ENCODE measurements around the gene TUBB4B.
A peak's percentile ranks its signal among the peaks of the same experiment; 100 is the strongest.
"Not testable (repeated sequence)": the region's sequence is repeated elsewhere in the genome, so short reads cannot be mapped to it uniquely, and the experiment has no call there.

The TUBB4B gene

DNA sequence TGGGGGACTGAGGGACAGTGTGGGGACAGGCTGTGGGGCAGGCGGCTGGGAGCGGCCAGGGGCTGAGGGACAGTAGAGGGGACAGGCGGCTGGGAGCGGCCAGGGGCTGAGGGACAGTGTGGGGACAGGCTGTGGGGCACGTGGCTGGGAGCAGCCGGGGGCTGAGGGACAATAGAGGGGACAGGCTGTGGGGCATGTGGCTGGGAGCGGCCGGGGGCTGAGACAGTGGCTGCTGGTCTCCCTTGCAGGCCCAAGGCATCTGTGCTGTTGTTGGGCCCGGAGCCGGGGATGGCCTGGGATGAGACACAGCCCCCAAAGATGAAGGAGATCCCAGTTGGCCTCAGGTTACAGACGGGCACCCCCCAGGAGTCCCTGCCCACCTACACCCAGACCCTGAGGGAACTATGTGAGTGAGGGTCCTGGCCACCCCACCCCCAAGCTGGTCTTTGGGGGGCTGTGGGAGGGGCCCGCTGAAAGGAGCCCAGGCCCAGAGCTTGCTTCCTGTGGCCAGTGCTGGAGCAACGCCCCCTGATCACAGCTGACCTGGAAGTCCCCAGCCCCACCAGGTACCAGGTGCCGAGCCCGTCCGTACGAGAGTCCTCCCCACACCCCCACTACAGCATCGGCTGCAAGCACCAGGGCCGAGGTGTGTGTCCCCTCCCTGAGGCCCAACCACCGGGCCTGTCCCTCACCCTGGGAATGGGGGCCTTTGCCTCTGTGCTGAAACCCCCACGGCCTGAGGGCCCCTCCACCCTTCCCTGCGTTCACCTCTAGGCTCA is 10.6 kb downstream of the TUBB4B start:
- no peak for DNase-seq (ENCODE audit: low read depth)

DNA sequence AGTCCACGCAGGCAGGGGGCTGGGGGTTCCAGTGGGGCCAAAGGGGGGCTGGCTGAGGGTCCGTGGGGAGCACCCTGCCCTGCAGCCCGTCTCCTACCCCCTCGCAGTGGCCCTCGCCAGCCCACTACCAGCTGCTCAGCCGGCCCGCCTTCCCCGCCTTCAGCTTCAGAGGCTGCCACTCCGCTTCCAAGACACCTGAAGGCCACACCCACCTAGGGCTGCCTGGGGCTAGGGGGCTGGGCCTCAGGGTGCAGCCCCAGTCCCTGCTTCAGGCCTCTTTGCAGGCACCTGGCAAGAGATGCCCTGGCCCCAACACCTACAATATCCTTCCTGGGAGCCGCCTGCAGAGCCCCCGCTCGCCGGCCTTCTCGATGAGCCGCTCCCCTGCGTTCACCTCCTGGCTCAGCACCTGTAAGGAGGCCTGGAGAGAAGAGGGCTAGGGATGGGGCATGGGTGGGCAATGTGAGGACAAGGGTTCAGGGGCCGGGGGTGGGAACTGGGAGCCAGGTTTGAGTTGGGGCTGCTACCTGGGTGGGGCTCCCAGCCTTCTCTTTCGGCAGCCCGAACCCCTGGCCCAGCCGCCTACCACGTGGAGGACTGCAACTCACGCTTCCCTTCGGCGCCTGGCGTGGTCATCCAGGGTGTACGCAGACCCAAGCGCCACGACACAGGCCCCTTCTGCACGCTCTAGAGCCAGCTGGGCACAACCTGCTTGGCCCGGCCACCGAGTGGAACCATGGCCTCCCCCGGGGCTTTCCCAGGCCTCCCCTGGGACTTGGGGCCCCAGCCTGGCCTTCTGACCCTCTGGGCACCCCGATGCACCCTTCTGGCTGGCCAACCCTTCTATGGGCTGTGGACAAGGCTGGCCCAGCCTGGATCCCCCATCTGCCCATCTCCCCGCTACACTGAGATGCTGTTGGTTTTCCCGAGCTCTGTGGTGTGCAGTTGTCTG is 11.7 kb downstream of the TUBB4B start:
- no peak for DNase-seq (ENCODE audit: low read depth)

DNA sequence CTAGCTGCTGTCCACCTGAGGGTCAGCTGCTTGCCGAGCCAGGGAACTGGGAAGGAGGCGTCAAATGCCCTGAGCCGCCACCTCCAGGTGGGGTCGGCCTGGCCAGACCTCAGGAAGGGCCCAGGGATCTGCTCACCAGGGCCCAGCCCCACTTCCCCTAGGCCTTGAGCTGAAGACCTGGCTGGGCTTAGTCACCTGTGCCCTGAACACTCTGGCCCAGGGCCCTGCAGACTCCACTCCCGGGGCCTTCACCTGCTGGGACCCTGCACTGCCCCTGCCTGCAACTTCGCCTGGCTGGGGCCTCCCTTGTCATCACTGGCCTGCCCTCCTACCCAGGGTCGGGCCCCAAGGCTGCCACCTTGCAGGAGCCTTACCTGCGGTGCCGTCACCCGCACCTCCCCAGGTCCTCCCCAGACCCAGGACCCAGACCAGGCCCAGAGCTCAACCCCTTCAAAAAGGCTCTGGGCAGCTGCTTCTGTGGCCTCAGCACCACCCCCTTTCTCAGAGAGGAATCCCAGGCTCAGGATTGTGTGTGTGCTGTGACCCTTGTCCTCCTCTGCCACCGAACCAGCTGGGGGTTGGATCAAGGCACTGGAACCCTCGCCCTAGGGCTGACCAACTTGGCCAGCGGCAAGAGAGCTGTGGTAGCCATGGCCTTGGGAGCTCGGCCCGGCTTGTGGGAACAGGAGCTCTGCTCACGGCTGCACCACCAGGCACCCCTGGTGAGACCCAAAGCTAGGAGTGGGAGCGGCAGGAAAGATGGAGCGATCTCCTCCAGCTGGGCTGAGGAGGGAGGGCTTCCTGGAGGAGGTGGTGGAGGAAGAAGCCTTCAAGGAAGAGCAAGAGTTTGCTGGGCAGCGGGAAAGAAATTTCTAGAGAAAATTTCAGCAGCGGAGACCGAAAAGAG is 12.9 kb downstream of the TUBB4B start:
- DNase-seq (ENCODE audit: low read depth): no peak

DNA sequence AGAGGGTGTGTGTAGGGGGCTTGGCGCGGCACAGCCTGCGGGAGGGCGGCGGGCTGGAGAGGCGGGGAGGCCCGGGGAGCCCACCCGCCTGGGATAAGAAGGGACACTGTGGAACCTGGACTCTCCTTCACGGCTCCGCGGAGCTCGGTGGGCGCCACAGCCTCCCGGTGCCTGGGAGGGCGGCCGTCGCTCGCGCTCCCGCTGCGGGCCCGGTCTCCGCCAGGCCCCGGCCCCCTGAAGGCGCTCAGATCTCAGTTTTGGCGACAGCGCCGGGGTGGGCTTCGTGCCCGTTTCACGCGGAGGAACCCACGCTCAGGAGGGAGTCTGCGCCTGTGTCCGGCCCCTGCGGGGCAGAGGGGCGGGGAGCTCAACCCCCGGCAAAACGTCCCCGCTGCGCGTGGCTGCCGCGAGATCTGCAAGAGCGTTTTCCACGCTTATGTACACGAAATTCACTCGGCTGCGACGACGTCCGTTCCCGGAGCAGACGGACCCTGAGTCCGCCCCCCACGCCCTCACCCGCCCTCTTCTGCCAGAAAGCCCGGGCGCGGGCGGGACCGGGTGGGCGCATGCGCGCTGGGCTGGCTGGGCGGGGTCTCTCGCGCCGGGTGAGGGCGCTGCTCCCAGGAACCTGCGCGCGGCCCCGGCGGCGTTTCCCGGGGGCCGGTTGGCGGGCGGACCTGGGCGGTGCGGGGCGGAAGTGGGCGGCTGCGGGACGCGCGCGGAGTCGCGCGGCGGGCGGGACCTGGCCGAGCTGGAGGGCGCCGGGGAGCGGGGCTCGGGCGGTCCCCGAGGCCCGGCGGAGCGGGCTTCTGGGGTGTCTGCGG is 13.7 kb downstream of the TUBB4B start, which contains the start of gene NELFB:
NELFB (plus strand) TSS at position 704 of the 824 bp plus-strand sequence.
- peak; percentile 91 for DNase-seq (ENCODE audit: low read depth)

DNA sequence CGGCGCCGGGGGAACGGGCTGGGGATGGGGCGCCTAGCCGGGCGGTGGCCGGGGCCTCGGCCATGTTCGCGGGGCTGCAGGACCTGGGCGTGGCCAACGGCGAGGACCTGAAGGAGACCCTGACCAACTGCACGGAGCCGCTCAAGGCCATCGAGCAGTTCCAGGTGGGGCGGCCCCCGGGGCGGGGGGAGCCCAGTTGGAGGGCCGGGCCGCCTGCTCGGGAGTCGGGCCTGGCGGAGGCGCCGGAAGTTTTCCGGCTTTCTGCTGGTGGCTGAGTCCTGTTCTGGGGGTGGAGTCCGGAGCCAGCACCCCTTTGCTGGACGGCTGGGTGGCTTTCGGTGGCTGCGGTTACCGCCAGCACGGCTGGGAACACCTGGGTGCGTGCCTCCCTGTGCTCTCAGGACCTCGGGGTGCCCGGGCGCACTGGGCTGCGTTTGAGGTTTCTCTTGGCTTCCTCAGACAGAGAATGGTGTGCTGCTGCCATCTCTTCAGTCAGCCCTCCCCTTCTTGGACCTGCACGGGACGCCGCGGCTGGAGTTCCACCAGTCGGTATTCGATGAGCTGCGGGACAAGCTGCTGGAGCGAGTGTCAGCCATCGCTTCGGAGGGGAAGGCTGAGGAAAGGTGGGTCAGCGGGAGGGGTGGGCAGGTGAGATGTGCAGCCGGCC is 14.5 kb downstream of the TUBB4B start:
- no peak for DNase-seq (ENCODE audit: low read depth)

DNA sequence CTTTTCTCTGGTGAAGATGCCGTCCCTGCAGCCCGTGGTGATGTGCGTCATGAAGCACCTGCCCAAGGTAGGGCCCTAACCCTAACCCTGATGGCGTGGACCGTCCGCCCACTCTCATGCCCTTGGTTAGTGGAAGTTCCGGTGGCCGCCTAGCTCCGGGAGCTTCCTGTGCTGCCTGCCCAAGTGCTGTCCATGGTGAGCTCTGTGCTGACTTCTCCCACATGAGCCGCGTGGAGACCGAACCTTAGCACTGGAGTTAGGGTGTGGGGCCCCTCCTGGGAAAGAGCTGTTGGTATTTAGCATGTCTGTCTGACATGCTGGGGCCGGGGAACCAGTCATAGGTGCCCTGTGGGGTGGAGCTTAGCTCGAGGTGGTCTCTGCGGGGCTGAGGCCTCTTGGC is 15.3 kb downstream of the TUBB4B start:
- no peak for DNase-seq (ENCODE audit: low read depth)

DNA sequence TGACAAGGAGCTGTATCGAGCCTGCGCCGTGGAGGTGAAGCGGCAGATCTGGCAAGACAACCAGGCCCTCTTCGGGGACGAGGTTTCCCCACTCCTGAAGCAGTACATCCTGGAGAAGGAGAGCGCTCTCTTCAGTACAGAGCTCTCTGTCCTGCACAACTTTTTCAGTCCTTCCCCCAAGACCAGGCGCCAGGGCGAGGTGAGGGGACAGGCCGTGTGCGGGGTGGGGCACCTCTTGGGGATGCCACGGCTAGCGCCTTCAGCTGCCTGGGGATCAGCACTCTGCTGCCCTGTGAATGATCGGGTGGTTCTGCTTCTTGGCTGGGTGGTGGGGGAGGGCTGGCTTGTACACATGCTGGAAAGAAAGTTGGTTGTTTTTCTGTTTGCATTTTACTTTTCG is 15.8 kb downstream of the TUBB4B start:
- DNase-seq (ENCODE audit: low read depth): no peak

DNA sequence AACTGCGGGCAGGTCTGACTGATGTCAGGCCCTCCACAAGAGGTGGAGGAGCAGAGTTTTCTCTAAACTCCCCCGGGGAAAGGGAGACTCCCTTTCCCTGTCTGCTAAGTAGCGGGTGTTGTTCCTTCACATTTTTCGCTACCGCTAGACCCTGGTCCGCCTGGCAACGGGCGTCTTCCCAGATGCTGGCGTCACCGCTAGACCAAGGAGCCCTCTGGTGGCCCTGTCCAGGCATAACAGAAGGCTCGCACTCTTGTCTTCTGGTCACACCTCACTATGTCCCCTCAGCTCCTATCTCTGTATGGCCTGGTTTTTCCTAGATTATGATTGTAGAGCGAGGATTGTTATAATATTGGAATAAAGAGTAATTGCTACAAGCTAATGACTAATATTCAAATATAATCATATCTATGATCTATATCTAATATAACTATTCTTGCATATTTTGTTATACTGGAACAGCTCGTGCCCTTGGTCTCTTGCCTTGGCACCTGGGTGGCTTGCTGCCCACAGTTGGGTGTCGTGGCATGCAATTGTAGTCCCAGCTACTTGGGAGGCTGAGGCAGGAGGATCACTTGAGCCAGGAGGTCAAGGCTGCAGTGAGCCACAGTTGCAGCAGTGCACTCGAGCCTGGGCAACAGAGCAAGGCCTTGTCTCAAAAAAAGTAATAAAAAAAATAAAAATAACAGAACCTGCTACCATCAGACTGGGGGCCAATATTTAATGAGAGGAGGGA is 21.3 kb downstream of the TUBB4B start:
- not testable (repeated sequence) for DNase-seq (ENCODE audit: low read depth)

DNA sequence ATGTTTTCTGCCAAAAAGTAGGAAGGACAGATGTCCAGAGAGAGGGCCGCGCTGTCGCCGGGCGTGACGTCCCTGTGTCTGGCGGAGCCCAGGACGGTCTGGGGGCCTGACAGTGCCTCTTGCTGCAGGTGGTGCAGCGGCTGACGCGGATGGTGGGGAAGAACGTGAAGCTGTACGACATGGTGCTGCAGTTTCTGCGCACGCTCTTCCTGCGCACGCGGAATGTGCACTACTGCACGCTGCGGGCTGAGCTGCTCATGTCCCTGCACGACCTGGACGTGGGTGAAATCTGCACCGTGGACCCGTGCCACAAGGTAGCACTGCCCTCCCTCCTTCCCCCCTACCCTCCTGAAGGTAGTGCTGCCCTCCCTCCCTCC is 21.8 kb downstream of the TUBB4B start:
- no peak for DNase-seq (ENCODE audit: low read depth)

DNA sequence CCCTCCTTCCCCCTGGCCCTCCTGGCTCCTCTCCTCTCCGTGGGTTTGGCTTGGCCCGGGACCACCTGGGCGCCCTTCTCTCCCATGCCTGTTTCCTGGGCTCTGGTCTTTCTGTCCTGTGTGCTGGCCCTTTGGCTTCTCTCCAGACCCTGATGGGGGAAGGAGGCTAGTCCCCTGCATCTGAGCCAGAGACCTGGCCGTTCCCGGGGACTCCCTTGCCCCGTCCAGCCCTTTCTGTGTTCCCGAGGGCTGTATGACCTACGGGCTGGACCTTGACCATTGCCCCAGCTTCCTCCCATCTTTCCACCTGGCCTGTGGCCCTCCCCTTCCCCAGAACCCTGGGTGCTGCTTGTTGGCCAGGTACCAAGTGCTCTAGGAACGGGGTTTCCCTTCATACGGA is 22.4 kb downstream of the TUBB4B start:
- no peak for DNase-seq (ENCODE audit: low read depth)

DNA sequence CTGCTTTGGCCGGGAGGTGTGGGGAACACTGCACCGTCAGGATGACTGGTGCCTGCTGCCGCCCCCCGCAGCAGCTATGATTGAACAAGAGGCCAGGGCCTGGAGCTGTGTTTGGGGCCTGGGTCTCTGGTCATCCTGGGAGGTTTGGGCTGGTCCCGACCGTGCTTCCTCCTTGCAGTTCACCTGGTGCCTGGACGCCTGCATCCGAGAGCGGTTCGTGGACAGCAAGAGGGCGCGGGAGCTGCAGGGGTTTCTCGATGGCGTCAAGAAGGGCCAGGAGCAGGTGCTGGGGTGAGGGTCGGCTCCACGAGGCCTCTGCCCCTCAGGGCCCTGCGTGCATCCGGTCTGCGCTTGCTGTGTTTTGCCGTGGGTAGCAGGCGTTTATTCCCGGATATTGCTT is 23.0 kb downstream of the TUBB4B start:
- DNase-seq (ENCODE audit: low read depth): no peak

DNA sequence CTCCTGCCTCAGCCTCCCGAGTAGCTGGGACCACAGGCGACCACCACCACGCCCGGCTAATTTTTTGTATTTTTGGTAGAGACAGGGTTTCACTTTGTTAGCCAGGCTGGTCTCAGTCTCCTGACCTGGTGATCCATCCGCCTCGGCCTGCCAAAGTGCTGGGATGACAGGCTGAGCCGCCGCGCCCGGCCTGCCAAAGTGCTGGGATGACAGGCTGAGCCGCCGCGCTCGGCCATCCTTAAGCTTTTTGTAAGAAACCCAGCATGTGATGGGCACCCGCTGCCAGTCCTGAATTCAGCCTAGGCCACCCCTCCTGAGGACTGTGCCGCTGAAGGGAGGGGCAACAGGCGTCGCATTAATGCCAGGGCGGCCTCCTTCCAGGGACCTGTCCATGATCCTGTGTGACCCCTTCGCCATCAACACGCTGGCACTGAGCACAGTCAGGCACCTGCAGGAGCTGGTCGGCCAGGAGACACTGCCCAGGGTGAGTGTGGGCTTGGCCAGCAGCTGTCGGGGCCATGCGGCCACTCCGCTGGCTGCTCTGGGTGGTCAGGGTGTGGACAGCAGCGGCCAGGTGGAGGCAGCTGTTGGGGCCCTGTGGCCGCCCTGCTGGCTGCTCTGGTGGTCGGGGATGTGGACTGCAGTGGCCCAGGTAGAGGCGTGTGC is 24.5 kb downstream of the TUBB4B start:
- no peak for DNase-seq (ENCODE audit: low read depth)

DNA sequence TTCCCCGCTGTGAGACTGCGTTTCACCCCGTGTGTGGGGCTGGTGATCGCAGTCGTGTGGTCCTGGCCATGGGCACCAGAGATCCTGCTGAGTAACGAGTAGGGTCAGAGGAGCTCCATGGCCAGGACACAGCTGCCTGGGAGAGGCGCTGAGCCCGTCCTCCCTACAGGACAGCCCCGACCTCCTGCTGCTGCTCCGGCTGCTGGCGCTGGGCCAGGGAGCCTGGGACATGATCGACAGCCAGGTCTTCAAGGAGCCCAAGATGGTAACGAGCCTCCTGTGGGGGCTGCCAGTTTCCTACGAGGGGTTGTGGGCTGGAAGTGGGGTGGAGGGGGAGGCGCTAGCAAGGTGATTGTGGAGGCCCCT is 25.1 kb downstream of the TUBB4B start:
- DNase-seq (ENCODE audit: low read depth): no peak

DNA sequence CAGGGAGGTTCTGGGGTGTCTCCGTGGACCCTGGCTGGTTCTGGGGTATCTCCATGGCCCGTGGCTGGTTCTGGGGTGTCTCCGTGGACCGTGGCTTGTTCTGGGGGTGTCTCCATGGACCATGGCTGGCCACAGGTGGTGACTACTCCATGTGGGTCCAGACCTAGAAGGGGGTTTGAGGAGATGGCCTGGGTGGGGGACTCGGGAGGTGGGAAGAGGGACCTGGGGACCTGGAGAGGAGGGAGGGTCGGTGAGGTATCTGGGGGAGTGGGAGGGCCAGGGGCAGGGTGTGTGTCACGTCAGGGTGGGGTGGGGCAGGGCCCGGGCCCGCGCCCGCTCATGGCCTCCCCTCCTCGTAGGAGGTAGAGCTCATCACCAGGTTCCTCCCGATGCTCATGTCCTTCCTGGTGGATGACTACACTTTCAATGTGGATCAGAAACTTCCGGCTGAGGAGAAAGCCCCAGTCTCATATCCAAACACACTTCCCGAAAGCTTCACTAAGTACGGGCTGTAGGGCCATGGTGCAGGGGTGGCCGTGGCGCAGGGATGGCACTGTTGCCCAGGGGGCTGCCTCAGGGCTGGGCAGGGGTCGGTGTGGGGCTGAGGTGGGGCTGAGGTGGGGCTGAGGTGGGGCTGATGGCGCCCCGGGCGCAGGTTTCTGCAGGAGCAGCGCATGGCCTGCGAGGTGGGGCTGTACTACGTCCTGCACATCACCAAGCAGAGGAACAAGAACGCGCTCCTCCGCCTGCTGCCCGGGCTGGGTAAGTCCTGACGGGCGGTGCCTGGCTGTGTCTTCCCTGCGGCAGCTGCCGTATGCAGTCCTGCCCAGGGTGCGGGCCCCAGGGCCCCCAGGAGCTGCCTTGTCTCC is 25.7 kb downstream of the TUBB4B start:
- DNase-seq (ENCODE audit: low read depth): no peak

DNA sequence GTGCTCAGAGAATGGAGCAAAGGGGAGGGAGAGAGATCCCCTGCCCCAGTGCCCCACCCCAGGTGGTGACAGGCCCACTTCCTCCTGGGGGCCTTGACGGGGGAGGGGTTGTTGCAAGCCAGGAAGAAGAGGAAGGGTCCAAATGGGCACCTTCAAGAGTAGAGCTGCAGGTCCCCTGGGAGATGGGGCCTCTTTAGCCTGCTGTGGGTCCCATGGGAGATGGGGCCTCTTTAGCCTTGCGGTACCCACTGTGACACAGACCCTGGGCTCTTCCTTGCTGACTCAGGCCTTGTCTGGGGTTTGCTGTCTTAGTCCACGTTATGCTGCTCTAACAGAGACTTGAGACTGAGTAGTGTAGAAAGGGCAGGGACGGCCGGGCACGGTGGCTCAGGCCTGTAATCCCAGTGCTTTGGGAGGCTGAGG is 26.9 kb downstream of the TUBB4B start:
- no peak for DNase-seq (ENCODE audit: low read depth)

DNA sequence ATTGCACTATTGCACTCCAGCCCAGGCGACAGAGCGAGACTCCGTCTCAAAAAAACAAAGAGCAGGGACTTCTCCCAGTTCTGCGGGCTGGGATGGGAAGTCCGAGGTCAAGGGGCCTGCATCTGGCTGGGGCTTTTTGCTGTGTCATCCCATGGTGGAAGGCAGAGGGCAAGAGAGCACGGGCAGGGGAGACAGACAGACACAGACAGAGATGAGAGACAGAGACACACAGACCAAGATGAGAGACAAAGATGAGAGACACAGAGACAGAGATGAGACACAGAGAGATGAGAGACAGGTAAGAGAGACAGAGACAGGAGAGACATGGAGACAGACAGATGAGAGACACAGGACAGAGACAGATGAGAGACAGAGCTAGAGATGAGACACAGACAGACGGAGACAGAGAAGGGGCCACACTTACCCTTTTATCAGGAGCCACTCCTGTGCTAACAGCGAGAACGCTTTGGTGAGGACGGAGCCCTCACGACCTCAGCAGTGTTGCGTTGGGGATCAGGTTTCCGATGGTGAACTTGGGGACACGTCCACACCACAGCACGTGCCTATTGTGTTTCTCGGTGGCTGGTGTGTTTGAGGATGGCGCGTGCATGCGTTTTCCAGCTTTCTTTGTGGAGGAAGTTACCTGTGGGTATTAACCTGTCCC is 27.6 kb downstream of the TUBB4B start:
- DNase-seq (ENCODE audit: low read depth): no peak

DNA sequence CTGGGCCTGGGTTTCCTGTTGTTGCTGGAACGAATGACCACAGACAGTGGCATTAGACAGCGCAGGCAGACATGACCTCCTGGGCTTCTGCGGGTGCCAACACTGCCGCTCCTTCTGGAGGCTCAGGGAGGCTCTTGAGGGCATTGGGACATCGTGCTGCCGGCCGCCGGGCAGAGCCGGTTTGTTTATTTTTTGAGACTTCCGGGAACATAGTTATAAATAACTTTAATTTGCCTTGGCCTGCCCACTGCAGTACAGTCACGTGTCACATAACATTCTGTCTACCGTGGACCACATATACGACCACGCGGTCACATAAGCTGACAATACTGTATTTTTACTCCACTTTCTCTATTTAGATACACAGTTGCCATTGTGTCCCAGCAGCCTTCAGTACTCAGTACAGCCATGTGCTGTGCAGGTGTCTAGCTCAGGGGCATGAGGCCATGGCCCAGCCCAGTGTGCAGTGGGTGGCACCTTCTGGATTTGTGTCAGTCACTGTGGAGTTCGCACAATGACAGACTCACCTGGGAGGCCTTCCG is 28.2 kb downstream of the TUBB4B start:
- no peak for DNase-seq (ENCODE audit: low read depth)
